Activated CD8-positive, alpha-beta memory T cell treated with anti-CD3 and anti-CD28 coated beads for 36 hours (primary cell): Measurements from ENCODE around the gene NKX2-3. TPM values are rescaled to one million over a fixed set of nuclear protein-coding genes. Genes with fewer than 3 reads are reported as not detected.

Experiments
- CTCF ChIA-PET: fragments of 350-600 bp; sonication (Branson Sonifier 250); formaldehyde crosslinking; loops from one replicate; lab custom pipeline; 2021; ENCODE audit warnings: antibody characterized with exemption; lab: Charles Lee
- POLR2A ChIA-PET: fragments of 350-600 bp; sonication (Branson Sonifier 250); formaldehyde crosslinking; loops from one replicate; lab custom pipeline; 2021; ENCODE audit warnings: antibody characterized with exemption; lab: Charles Lee
- total RNA-seq, 2 experiments: library from RNA; stranded (reverse); gene quantifications; one replicate each; pipeline ENCODE4 v1.2.3, GENCODE V29; 2021

NKX2-3 gene
- total RNA-seq, 2 experiments from 2014 or later = not detected

DNA sequence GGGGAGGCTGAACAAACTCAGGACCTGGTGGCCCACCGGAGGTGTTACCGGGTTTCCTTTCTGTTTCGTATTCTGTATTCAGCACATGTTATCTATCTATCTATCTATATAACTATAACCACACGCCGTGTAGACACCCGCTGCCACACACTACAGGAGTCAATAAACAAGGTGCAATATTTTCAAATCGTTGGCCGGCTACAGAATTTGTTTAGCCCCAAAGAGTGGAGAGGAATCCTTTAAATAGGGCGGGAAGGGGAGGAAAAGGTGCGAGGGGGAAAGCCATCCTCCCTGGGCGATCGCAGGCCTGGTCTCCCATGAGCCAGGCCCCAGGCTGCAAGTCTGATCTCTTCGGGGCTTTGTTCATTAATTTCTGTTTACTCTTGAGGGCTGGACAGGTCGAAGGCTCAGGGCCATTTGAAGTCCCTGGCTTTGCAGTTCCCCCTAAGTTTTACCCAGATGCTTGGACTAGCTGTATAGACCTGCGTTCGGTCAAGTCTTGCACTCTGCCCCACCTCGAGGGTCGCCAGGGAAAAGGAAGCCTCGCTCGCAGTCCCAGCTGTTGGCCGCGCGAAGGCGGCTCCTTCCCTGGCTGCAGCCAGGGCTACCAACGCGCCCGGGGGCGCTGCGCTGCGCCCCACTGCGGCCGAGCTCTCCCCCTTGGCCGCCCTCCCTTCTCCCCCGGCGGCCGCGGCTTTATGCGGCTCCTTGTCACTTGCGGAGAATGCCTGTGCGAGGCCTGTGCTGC is 3.8 kb downstream of the NKX2-3 start:
- CTCF ChIA-PET = interaction anchor here (1.8 kb wide), 1 partner anchor 14 kb away, joined by 4 read pairs; no protein-coding TSS in a partner anchor
- POLR2A ChIA-PET = no interaction called here

DNA sequence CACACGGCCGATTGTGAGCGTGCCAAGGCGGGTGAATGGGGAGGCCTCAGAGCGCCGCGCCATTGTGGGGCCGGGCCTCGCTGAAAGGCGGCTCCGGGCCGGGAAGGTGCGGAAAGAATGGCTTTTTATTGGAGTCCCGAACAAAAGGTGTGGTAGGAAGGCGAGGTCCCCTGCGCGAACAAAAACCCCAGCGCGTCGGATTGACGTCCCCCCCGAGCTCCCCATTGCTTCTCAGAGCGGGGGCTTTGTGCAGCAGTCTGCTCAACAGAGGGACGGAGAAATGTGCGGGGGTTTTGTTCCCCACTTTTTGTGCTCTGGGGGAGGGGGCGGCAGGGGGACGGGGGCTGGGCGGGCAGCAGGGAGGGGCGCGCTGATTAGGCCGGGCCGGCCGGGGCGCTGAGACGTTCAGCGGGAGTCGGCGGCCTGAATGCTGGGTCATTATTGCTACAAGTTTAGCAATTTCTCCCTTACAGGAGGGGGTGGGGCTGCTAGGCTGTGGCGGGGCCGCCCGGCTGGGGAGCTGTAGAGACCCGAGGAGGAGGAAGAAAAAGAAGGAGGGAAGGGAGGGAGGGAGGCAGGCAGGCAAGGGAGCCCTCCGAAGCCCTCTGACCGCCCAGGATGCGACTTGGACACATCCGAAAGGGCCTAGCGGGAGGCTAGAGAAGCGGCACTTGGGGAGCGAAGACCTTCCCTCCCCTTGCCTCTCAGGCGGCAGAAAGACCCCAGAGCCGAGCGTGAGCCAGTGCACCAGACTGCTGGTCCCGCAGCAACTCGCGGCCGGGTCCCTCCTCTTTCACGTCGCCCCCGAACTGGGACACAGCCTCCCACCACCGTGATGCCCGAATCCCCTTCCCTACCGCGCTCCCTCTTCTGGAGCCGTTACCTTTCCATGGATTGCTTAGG is 4.6 kb downstream of the NKX2-3 start:
- POLR2A ChIA-PET = no interaction called here
- CTCF ChIA-PET = interaction anchor here (1.8 kb wide), 1 partner anchor 15 kb away, joined by 4 read pairs; no protein-coding TSS in a partner anchor

DNA sequence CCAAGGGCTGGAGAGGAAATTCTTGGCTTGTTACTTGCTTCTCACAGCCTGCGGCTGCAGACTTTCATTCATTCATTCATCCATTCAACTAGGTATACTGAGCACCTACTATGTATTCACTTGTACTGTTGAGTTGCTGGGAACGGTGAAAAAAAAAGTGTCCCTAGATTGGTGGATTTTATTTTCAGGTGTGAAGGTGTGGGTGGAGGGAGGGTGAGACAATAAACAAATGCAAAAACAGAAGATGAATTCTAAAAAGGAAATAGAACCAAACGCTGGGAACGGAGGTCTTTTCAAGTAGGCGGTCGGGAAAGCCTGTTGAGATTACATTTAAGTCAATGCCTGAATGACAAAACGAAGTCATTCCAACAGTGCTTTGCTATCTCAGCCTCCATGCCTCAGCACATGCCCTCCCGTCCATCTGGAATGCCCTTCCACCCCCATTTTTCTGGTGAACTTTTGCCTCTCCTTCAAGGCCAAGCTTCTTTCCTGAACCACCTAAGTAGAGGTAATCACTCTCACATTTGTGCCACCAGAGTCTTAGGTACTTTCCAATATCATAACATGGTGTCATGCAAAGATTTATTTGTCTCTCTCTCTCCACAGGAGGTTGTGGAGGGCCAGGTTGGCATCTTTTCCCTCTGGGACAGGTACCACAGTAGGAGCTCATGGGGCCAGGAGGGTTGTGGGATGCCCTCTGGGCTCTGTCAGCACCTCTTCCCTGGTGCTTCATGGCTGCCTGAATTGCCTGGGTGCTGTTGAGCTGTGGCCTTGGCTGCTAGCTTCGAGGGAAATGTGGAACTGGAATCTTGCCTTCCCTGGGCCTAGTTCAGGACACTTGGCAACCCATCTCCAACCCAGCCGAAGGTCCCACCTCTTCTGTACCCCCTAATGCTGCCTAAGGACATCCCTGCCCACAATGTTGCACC is 5.5 kb downstream of the NKX2-3 start:
- ChIA-PET CTCF (no interaction called here), POLR2A (interaction anchor here (0.6 kb wide), 1 partner anchor 19 kb away, joined by 3 read pairs; no protein-coding TSS in a partner anchor)

DNA sequence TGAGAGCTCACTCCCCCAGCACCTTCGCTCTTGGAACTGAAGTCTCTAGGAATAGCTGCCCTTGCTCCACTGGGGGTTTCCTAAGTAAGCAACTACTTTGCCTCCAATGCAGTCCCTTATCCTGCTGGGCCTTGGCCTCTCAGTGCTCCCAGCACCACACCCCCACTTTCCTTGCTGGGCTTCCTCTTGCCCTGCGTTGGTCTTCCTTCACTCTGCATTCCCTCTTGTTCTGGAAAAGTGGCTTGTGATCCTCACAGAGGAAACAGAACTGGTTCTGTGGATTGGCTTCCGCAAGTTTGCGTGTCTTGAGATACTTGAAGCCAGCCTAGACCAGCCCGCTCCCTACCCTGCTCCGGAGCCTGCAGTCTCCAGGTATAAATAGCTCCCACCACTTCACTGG is 6.4 kb downstream of the NKX2-3 start:
- CTCF ChIA-PET = no interaction called here
- POLR2A ChIA-PET = no interaction called here

DNA sequence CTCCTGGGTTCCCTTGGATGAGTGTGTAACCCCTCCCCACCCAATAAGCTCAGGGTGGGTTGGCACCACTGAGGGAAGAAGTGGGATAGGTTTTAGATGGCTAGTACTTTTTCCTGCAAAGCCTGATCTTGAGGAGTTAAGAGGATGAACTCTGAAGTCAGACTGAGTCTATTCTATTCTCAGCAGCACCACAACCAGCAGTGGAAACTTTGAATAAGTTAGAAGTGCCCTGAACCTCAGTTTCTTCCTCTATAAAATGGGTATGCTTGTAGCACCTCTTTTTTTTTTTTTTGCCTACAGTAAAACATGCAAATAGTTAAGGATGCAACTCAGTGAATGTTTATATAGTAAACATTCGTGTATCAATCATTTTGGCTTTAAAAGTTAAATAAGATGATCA is 7.1 kb downstream of the NKX2-3 start:
- ChIA-PET CTCF (no interaction called here), POLR2A (no interaction called here)

DNA sequence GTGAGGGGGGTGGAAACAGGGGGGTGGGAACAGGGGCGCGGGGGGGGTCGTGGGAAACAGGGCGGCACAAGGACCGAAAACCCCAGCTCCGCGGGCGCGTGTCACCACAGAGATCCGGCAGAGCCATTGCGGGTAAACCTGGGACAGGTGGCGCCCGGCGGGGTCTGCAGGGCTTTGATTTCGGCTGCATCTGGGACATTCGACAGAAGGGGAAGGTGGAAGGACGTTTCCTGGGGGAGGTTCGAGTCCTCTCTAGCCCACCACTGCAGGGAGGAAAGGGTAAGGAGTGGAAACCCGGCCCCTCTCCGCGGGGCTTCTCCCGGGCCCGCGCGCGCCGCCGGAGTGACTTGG is 7.5 kb downstream of the NKX2-3 start:
- ChIA-PET POLR2A (no interaction called here), CTCF (no interaction called here)

DNA sequence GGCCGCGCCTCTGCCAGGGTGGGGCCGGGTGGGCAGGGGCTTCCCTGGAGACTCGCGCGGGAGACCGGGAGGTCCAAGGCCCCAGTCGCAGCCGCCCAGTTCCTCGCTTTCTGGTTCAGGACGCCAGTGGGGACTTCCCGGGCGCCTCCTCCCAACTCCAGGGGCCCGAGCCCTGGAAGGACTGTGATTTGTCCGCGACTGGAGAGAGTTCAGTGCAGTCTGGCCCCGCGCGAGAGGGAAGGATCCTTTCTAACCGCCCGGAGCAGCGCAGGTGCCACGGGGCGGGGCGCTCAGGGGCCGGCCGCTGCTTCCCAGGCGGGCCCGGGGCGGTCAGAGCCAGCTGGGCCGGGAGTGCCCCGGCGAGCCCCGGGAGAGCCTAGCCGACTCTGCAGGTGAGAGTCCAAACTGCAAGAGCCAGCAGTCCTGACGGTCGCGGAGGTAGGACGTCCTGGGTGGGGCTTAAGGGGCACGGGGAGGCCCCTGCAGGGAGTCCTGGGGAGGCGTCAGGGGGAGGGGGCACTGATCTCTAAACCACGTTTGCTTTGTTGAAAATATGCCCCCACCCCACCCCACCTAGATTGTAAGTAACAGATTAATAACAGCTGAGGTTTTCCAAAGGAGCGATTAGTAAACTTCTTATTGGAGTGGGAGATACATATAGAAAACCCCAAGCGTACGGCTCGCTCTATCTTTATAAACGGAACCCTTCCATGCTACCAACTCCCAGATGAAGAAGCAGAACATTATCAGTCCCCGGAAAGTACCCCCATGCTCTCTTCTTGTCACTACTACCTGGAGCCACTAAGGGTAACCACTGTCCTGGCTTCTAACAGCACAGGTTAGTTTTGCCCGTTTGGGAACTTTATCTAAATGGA is 8.2 kb downstream of the NKX2-3 start:
- POLR2A ChIA-PET = no interaction called here
- CTCF ChIA-PET = no interaction called here

DNA sequence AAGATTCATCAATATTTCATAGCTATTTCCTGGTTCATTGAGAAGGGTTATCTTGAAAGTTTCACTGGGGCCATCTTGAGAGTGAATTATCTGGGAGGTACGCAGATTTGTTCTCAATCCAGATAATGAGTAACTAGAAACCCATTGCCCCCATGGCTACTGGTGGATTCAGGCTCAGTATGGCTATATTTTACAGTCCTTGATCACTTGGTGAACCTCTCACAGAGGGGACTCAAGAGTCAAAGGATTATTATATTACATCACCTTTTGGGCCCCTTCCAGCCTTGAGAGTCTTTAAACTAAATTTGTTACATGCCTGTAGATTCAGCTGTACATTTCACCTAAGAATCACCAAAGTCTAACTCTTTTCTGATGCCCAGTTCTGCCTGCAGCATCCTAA is 11.6 kb downstream of the NKX2-3 start:
- CTCF ChIA-PET = no interaction called here
- POLR2A ChIA-PET = no interaction called here

DNA sequence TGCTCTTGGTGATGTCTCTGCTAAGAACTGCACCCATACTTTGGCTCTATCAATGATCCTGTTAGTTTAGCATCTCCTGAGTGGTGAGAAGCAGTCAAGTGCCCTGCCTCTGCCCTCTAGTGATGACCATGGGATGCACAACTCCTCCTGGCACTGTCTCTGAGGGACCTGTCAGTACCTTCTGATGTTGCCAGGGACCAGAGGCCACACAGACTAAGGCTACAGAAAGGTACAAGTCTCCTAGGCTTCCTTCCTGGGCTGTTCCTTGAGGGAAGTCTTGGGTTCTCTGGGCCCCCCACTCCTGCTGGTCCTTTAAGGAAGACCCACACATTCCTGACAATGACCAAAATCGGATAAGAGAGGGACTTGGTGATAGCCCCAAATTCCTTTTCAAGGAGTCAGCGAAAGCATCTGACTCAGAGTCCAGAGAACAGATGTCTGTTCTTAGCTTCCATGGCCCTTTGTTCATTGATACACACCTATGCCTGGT is 15.3 kb downstream of the NKX2-3 start:
- POLR2A ChIA-PET = no interaction called here
- CTCF ChIA-PET = interaction anchor here (0.6 to 1.1 kb wide), 2 partner anchors 13 to 439 kb away, joined by 3 to 4 read pairs; no protein-coding TSS in a partner anchor

DNA sequence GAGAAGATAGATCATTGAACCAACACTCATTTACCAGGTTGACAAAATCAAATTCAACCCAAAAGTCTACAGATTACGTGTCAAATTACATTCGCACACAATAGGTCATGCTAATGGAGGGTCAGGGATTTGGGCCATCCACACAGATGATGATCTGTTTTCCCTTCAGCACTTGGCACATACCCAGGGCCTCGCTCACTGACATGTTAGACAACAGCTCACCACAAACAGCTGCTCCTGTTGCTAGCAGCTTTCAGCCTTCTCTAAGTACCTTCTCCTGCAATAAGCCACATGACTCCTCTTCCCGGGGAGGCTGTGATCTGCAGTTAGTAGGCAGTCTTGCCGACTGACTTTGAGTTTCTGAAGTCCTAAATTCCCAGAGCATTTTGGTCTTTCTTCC is 18.4 kb downstream of the NKX2-3 start:
- POLR2A ChIA-PET = no interaction called here
- CTCF ChIA-PET = interaction anchor here (1.0 kb wide), 1 partner anchor 61 kb away, joined by 3 read pairs; no protein-coding TSS in a partner anchor

DNA sequence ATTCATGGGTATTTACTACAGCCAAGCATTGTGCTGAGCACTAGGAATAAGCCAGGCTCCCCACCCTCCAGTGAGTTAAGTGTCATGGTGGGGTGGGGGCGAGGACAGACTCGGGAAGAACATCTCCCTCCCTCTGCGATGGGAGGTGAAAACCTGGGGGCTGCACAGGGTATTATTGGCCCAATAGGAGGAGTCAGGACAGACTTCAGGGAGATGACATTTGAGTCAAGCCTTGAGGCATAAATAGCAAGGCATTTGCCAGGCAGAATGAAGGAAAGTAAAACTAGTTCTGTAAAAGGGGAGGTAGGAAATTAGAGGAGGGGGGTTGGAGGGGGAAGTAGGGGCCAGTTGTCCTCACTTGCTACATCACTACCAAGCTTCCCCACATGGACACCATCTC is 18.9 kb downstream of the NKX2-3 start:
- POLR2A ChIA-PET = no interaction called here
- CTCF ChIA-PET = no interaction called here

DNA sequence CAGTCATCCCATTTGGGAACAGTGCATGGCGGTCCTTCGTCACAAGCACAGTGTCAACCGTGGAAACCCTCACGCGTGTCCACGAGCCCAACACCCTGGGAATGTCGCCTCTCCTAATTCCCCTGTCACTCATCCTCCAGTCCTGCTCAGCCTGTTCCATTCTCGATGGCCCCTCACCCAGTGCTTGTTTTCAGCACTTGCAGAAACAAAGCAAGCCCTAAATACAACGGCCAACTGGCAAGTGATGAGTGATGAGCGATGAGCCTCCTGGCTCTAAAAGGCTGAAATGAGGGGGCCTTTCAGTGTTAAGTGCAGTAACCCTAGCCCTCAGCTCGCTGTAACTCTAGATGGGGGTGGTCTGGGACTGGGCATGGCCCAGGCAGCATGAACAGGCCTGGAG is 22.6 kb downstream of the NKX2-3 start:
- ChIA-PET CTCF (interaction anchor here (1.2 kb wide), 1 partner anchor 57 kb away, joined by 4 read pairs; no protein-coding TSS in a partner anchor), POLR2A (no interaction called here)

DNA sequence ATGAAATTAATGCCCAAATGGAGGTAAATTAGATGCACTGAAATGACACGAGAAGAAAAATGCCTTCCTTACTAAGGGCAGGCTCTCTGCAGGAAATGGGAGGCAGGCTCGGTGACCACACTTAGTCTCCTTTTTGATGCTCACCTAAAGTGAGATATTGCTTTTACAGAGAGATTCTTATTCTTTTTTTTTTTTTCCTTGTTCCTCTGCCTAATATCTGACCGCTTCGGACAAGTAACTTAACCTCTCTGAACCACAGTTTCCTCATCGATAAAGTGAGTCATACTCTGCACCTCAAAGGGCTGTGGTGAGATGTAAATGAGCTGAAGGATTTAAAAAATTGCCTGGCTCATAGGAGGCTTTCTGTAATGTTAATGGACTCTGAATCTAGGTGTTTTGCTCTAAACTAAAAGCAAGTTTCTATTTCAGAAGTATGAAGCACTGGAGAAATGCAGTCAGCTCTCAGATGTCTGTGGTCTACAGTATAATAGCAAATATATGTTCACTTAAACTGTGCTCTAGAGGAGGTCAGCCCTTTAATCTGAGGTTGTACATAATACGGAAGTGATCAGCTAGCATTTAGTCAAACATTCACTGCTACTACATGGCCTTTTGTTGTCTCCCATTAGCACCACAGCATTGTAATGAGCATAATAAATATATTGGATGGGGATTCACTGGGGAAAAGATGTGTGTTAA is 23.2 kb downstream of the NKX2-3 start:
- ChIA-PET CTCF (interaction anchor here (0.5 to 1.2 kb wide), 2 partner anchors 44 to 57 kb away, joined by 3 to 4 read pairs; no protein-coding TSS in a partner anchor), POLR2A (interaction anchor here (0.6 to 0.9 kb wide), 2 partner anchors 128 to 176 kb away, joined by 3 read pairs; partner anchors contain the start of genes COX15 and CUTC)

DNA sequence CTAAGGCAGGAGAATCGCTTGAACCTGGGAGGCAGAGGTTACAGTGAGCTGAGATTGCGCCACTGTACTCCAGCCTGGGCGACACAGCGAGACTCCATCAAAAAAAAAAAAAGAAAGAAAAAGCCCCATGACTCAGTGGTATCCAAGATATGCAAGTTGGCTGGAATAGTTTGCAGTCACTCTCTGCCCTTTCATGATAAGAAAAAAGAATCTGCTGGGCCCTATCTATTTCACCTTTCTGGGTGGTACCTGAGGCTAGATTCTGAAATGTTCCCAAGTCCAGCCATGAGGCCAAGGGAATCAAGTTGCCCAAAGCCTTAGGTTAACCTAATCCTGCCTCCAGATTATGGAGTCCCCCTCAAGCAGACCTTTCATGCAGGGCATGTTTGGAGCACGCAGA is 24.3 kb downstream of the NKX2-3 start:
- POLR2A ChIA-PET = interaction anchor here (0.6 kb wide), 1 partner anchor 19 kb away, joined by 3 read pairs; no protein-coding TSS in a partner anchor
- CTCF ChIA-PET = interaction anchor here (0.7 kb wide), 2 partner anchors 1088 to 1736 kb away, joined by 4 to 6 read pairs; no protein-coding TSS in a partner anchor

DNA sequence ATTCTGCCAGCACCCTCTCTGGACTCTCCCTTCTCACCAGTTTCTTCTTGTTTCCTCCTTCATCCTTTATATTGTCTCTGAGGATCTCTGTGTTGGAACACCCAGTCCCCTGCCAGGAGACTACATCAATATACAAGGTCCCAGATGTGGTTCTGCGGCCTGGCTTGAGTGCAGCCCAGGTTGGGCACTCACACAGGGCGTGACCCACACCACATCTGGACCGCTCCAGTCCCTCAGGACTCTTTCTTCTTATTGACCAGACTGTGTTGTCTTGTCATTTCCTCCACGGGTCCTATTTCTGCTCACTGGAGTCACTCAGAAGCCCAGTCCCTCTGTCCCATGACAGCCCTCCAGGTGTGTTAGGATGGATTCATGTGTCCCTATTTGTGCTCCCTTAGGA is 26.0 kb downstream of the NKX2-3 start:
- CTCF ChIA-PET = interaction anchor here (2.6 kb wide), 1 partner anchor 123 kb away, joined by 11 read pairs; no protein-coding TSS in a partner anchor
- POLR2A ChIA-PET = no interaction called here

DNA sequence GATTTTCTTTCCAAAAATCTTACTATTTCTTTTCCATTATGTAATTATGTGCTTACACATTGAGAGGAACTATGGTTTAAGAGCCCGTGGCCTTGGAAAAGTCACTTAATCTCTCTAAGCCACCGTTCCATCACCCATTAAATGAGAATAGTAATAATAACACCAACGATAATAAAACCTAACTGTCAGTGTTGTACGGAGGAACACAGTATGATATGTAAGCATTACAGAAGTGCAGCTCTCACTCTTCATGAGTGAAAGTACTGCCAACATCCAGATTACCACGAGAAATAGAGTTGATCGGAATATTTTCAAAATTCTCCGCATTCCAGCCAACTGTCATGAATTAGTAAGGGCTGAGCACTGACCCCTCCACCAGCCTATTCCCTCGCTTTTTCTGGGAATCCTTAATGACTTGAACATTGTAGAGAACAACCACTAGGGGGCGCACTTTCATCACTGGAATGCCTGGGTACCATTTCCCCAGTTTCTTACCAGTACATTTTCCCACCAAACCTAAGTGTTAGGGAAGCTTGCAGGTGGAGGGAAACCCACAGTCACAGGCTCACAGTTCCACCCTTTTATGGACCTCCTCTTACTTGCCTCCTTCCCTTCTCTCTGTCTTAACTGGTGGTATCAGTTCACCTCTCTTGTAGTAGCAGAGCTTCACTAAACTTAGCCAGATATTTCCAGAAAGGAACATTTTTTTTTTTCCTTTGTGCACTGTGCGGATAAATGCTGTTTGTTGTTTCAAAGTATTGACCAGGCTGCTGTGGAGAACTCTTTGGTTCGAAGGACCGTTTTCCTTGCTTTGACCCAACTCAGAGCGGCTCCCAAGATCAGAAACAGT is 27.8 kb downstream of the NKX2-3 start:
- ChIA-PET CTCF (interaction anchor here (0.7 to 2.6 kb wide), 8 partner anchors 29 to 297 kb away, joined by 3 to 11 read pairs (median 4); no protein-coding TSS in a partner anchor), POLR2A (no interaction called here)
